ENCODE results near the gene DDN.

The DDN gene

DNA sequence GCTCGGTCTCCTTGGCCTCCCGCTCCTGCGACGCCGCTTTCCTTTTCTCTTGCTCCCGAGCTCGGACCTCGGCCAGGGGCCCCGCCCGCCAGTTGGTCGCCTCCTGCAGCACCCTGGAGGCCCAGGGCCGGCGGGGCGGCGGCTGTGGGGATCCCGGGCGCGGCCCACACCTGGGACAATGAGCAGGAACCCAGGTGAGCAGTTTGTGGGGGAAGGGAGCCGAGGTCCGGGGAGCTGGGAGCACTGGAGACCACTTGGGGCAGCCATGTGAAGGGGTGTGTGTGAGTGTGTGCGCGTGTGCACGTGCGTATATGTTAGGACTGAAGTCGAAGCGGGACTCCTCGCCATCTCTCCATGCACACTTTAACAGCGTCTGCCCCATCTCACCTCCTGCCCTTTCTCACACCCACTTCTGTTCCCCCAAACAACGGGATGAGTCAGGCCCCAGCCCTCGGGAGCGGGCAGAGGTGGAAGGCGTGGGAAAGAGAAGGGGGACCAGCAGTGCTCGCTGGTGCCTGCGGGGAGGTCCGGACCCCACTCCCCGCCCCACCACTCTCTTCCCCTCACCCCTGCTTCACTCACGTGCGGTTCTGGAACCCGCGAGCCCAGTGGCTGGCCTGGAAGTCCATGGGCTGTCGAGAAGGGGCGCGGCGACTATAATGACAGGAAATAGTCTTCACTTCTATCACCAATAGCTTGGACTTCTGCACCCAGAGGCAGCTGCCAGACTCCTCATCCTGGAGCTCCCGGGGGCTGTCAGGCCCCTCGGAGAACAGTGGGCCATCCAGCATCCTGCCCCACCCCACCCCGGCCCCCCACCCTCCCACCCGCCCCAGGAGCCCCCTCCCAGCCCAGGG, 450 bp downstream of the DDN start:
- Histone ChIP-seq H3K9ac (ENCODE audit: low read depth, low read length) (no peak overlapping the region), H3K27me3 (ENCODE audit: insufficient read depth, low read length) (peaks cover 79% of the 10 kb centered on the region), H3K27ac (ENCODE audit: low read length) (no peak overlapping the region), H3K9me3 (ENCODE audit: insufficient read depth, low read depth, low read length) (no peaks in the 10 kb centered on the region), H3K36me3 (ENCODE audit: insufficient read depth, low read depth, low read length) (peaks cover 11% of the 10 kb centered on the region; the same call in 1 of the 2 replicates), H3K4me3 (ENCODE audit: low read length) (peak overlapping the region; percentile 57), H3K4me1 (ENCODE audit: insufficient read depth, low read length) (peaks cover 2% of the 10 kb centered on the region)

DNA sequence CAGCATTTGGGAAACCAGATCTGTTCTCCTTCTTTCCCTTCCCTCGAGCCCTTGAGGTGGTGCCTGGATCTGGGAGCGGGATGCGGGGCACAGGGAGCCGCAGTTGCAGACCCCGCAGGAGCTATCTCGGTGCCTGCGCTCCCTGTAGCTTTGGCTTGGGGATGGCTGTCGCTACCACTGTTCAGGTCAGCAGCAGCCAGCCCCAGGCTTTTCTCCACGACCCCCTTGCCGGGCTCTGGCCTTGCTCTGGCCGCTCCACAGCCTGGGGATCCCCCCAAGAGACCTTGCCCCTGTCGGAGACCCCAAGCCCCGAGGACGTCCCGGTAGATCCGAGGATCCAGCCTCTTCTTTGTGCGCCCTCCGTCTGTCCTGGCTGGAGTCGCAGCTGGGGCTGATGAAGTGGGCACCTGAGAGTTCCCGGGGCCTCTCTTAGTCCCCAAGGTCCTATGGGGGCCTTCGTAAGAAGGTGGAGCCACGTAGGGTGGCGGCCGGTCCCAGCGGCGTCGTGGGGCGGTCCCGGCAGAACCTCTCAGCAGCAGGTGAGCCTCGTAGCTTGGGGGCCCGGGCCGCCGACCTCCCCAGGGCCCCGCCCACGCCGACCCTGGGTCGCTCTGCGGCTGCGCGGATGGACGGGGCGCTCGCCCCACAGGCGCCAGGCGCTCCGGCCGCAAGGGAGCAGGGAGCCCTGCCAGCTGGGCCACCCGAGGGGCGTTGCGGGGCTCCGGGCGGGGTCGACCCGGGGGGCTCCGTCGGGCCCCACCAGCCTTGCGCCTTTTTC, 1.3 kb downstream of the DDN start:
- H3K4me1 ChIP-seq (ENCODE audit: insufficient read depth, low read length): peaks cover 2% of the 10 kb centered on the region
- no peak overlapping the region for H3K9ac ChIP-seq (ENCODE audit: low read depth, low read length)
- H3K27ac ChIP-seq (ENCODE audit: low read length): no peak overlapping the region

DNA sequence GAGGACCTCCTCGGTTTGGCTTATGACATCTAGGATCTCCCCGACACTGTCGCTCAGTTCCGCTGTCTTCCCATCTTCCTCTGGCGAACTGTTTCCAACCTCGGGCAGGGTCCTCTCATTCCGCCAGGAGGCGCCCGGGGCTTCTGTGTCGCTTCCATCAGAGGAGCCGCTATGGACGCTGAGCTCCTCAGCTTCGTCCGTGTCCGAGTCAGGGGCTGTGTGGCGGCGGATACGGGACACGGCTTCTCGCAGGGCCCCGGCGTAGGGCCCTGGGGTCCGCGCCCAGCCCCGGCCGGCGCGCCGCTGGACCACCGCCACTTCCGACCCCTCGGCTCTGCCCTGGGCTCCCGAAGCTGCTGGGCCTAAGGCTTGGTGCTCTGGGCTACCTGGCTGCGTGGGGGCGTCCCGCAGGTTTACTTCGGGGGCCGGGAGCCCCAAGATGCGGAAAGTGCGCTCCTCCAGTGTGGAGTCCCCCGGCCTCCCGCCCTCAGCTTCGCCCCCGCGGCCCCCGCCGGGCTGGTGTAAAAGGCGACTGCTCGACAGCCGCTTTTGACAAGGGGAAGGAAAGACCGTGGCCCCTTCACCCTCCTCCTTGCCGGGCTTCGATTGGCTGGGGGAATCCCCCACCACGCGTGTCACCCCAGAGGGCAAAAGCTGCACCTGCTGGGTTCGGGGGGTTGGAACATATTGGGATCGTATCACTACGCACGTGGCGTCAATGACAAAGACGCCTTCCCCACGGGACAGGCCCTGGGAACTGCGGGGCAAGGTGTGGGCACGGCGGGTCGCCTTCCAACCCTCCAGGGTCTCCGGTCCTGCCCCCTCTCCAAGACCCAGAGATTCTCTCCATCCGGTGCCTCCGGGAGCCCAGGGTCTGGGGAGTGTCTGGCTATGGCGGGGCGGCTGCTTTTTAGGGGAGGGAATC, 2.1 kb downstream of the DDN start:
- 0 out of 2 replicates have a peak, but pooled peaks cover under 1% of the 10 kb centered on the region for H3K36me3 ChIP-seq (ENCODE audit: insufficient read depth, low read depth, low read length)
- H3K9me3 ChIP-seq (ENCODE audit: insufficient read depth, low read depth, low read length): no peaks in the 10 kb centered on the region
- no peak overlapping the region for H3K27ac ChIP-seq (ENCODE audit: low read length)
- H3K4me3 ChIP-seq (ENCODE audit: low read length): peak overlapping the region; percentile 57
- peaks cover 90% of the 10 kb centered on the region for H3K27me3 ChIP-seq (ENCODE audit: insufficient read depth, low read length)
- no peak overlapping the region for H3K9ac ChIP-seq (ENCODE audit: low read depth, low read length)
- peaks cover 2% of the 10 kb centered on the region for H3K4me1 ChIP-seq (ENCODE audit: insufficient read depth, low read length)

More for the DNA sequence above, 1.3 kb downstream of the DDN start:
- Histone ChIP-seq H3K4me3 (ENCODE audit: low read length) (peak overlapping the region; percentile 57), H3K9me3 (ENCODE audit: insufficient read depth, low read depth, low read length) (no peaks in the 10 kb centered on the region), H3K27me3 (ENCODE audit: insufficient read depth, low read length) (peaks cover 87% of the 10 kb centered on the region), H3K36me3 (ENCODE audit: insufficient read depth, low read depth, low read length) (peaks cover 9% of the 10 kb centered on the region; the same call in 1 of the 2 replicates)

DNA sequence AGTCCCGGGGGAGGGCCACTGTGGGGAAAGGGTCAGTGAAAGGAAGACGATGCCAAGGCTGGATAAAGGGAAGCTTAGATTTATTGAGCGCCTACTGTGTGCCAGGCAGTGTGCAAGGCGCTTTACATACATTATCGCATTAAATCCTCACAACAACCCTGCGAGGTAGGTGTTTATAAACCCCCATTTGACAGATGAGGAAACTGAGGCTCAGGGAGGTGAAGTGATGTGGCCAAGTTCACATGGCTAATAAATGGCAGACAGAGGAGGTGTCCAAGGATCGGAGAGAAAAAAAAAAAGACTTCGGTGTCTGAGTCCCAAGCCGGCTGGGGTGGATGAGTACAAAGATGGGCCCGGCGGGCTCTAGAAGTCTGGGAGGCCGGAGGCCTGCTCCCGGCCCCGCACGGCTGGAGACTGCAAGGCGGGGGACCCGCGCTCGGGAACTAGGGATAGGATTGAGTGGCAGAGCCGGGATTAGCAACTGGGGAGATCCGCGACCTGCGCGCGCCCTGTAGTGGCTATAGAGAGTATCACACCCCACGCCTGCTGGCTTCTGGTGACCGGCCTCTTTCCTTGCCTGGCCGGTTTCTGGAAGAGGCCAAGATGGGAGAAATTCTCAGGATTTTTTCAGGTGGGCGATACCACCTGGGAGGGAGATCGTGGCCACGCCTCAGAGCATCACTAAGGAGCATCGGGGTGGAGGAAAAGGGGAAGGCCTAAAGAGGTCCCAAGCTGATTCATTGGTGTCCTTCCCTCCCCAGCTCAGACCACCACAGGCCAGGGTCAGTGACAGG, 3.9 kb downstream of the DDN start:
- no peak overlapping the region for H3K9ac ChIP-seq (ENCODE audit: low read depth, low read length)

DNA sequence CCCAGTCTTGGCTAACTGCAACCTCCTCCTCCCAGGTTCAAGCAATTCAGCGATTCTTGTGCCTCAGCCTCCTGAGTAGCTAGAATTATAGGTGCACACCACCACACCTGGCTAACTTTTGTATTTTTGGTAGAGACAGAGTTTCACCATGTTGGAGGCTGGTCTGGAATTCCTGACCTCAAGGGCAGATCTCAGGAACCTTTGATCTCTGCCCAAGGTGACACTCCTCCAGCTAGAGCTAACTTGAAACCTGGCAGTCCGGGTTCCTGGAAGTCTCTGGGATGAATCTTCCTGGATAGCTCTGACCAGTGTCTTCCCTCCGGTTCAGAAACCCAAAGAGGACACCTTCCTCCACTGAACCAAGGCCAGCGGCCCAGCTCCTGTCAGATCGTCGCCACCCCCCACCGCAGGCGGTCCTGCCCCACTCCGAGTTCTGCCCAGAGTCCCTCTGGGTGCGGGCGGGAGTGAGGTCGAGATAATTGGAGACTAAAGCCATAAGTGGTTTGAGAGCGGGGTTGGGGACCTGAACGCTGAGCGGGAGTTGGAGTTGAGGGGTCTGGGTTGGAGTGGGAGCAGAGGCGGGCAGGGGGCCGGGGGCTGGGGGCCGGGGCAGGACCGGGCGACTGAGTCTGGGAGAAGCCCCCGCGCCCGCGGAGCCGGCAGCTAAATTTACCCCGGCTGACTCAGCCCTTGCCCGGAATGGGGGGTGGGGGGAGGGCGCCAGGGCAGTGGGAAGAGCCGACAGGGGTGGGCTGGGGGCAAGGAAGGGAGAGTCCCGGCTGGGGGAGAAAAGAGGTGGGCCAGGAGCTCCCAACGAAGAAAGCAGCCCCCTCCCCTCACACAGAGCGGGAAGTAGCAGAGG, 4.7 kb downstream of the DDN start:
- peaks cover 2% of the 10 kb centered on the region for H3K4me1 ChIP-seq (ENCODE audit: insufficient read depth, low read length)
- no peaks in the 10 kb centered on the region for H3K36me3 ChIP-seq (ENCODE audit: insufficient read depth, low read depth, low read length)
- H3K27me3 ChIP-seq (ENCODE audit: insufficient read depth, low read length): peaks cover 90% of the 10 kb centered on the region
- H3K27ac ChIP-seq (ENCODE audit: low read length): no peak overlapping the region
- no peaks in the 10 kb centered on the region for H3K9me3 ChIP-seq (ENCODE audit: insufficient read depth, low read depth, low read length)
- no peak overlapping the region; the same call in 1 of the 2 replicates for H3K4me3 ChIP-seq (ENCODE audit: low read length)
- H3K9ac ChIP-seq (ENCODE audit: low read depth, low read length): no peak overlapping the region

More for the DNA sequence above, 3.9 kb downstream of the DDN start:
- no peaks in the 10 kb centered on the region for H3K9me3 ChIP-seq (ENCODE audit: insufficient read depth, low read depth, low read length)
- H3K4me1 ChIP-seq (ENCODE audit: insufficient read depth, low read length): peaks cover 2% of the 10 kb centered on the region
- H3K4me3 ChIP-seq (ENCODE audit: low read length): no peak overlapping the region; the same call in 1 of the 2 replicates
- no peak overlapping the region for H3K27ac ChIP-seq (ENCODE audit: low read length)
- no peaks in the 10 kb centered on the region for H3K36me3 ChIP-seq (ENCODE audit: insufficient read depth, low read depth, low read length)
- peaks cover 90% of the 10 kb centered on the region for H3K27me3 ChIP-seq (ENCODE audit: insufficient read depth, low read length)

DNA sequence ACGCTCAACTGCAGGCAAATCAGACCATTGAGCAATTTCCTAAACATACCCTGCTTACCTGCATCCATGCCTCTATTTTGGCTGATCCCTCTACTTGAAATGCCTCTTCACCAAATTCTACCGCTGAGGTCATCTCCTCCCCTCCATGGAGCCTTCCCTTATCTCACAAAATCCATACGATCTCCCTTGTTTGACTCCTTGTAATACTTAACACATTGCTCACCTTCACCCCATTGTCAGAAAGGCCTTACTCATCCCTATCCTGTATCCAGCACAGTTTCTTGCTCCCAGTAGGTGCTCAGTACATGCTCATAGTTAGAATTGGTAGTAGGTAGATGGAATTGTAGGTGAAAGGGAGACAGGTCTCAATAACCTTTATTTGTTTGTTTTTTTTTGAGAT, 5.4 kb downstream of the DDN start:
- Histone ChIP-seq H3K9ac (ENCODE audit: low read depth, low read length) (no peak overlapping the region), H3K4me3 (ENCODE audit: low read length) (no peak overlapping the region), H3K36me3 (ENCODE audit: insufficient read depth, low read depth, low read length) (no peaks in the 10 kb centered on the region), H3K27me3 (ENCODE audit: insufficient read depth, low read length) (peaks cover 90% of the 10 kb centered on the region), H3K27ac (ENCODE audit: low read length) (no peak overlapping the region), H3K9me3 (ENCODE audit: insufficient read depth, low read depth, low read length) (no peaks in the 10 kb centered on the region), H3K4me1 (ENCODE audit: insufficient read depth, low read length) (peaks cover 2% of the 10 kb centered on the region)

DNA sequence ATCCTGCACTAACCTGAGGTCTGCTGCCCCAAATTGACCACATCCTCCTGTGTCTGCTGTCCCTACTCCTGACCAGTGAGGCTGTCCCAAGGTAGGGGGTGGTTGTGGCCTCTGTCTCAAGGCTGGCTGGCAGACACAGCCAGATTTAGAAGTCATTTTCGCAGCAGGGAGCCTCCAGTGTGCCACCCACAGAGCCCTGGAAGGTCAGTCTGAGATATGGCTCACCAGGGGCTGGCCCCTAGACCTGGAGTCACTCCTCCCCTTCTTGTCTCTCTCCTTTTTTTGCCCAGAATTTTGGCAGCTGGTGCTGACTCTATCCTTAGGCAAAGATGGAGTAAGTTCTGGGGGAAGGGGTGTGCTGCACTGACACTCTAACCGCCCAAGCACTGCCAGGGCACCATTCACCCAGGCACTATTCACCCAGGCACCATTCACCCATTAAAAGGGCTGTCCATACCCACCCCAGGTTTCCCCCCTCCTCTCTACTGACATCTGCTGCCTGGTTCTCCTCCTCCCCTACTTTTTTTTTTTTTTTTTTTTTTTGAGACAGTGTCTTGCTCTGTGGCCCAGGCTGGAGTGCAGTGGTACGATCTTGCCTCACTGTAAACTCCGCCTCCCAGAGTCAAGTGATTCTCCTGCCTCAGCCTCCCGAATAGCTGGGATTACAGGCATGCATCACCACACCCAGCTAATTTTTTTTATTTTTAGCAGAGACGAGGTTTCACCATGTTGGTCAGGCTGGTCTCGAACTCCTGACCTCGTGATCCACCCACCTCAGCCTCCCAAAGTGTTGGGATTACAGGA, 7.7 kb downstream of the DDN start:
- H3K27ac ChIP-seq (ENCODE audit: low read length): no peak overlapping the region
- H3K36me3 ChIP-seq (ENCODE audit: insufficient read depth, low read depth, low read length): no peaks in the 10 kb centered on the region
- H3K9me3 ChIP-seq (ENCODE audit: insufficient read depth, low read depth, low read length): no peaks in the 10 kb centered on the region
- no peaks in the 10 kb centered on the region; the same call in 1 of the 2 replicates for H3K4me1 ChIP-seq (ENCODE audit: insufficient read depth, low read length)
- H3K9ac ChIP-seq (ENCODE audit: low read depth, low read length): no peak overlapping the region
- H3K27me3 ChIP-seq (ENCODE audit: insufficient read depth, low read length): peaks cover 90% of the 10 kb centered on the region
- H3K4me3 ChIP-seq (ENCODE audit: low read length): no peak overlapping the region

DNA sequence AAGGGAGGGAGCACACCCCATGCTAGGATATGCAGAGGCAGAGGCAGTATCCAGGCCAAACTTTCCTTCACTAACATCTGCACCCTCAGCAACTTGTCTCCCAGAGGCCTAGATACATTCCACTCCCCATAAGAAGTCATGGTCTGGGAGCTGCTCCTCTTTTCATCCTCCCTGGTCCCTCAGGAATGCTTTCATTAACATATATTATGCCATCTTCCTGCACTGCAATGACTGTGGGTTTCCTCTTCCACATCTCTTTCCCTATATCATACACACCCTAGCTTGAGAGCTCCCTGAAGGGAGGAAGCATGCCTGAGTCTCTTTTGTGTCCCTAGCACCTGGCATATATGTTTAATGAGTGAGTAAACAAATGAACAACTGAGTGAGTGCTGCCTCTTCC, 8.6 kb downstream of the DDN start:
- no peaks in the 10 kb centered on the region for H3K36me3 ChIP-seq (ENCODE audit: insufficient read depth, low read depth, low read length)

DNA sequence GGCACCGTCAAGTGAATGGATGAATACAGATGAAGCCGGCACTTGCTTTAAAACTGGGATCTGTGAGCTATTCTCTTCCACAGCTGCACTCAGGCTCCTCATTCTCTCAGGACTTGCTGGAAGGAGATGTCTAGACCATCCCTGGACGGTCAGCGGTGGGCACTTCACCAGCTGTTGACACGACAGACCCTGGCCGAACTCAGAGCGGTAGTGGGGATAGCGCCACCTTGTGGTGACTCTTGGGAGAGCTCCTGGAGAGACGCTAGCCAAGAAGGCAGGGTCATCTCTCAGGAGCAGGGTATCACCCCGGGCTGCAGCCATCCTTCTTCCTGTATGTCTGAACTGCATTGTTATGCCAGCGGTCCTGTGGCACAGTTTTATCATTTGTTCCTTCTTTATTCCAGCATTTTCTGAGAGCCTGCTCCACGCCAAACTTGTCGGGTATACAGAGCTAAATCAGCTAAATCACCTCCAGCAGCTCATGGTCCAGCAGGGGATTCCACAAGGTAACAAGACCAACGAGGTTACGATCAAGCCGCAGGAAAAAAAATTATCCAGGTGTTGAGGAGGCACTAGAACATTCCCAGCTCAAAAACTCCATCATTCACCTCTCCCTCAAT, 11.0 kb downstream of the DDN start:
- Histone ChIP-seq H3K36me3 (ENCODE audit: insufficient read depth, low read depth, low read length) (no peaks in the 10 kb centered on the region), H3K4me3 (ENCODE audit: low read length) (no peak overlapping the region), H3K27ac (ENCODE audit: low read length) (no peak overlapping the region), H3K27me3 (ENCODE audit: insufficient read depth, low read length) (peaks cover 90% of the 10 kb centered on the region), H3K9me3 (ENCODE audit: insufficient read depth, low read depth, low read length) (no peaks in the 10 kb centered on the region), H3K9ac (ENCODE audit: low read depth, low read length) (no peak overlapping the region), H3K4me1 (ENCODE audit: insufficient read depth, low read length) (no peaks in the 10 kb centered on the region)

More for the DNA sequence above, 8.6 kb downstream of the DDN start:
- Histone ChIP-seq H3K4me3 (ENCODE audit: low read length) (no peak overlapping the region), H3K9me3 (ENCODE audit: insufficient read depth, low read depth, low read length) (no peaks in the 10 kb centered on the region), H3K4me1 (ENCODE audit: insufficient read depth, low read length) (no peaks in the 10 kb centered on the region; the same call in 1 of the 2 replicates), H3K9ac (ENCODE audit: low read depth, low read length) (no peak overlapping the region), H3K27ac (ENCODE audit: low read length) (no peak overlapping the region), H3K27me3 (ENCODE audit: insufficient read depth, low read length) (peaks cover 90% of the 10 kb centered on the region)

Measured in iPS-20b (cell line).